Ovary (tissue), 3 donors: ENCODE measurements around the gene PLXNA4.

Experiments used
- CTCF ChIP-seq, 3 donors: fragments of 450-650 bp in 2 of 3; fragments of 200-600 bp in 1 of 3; IDR thresholded peaks; one replicate each; pipeline versions ENCODE4 v1.5.1 to v1.8.0; 2016 to 2022; ENCODE audit warnings: antibody characterized with exemption in 3 of 3, mild to moderate bottlenecking in 1 of 3
- POLR2A ChIP-seq: fragments of 450-650 bp; IDR thresholded peaks from one replicate; pipeline ENCODE4 v1.6.1; 2017; ENCODE audit warnings: antibody characterized with exemption, mild to moderate bottlenecking, moderate library complexity
- donor health status: DM: no; HTN: no; CAD: no.

DNA sequence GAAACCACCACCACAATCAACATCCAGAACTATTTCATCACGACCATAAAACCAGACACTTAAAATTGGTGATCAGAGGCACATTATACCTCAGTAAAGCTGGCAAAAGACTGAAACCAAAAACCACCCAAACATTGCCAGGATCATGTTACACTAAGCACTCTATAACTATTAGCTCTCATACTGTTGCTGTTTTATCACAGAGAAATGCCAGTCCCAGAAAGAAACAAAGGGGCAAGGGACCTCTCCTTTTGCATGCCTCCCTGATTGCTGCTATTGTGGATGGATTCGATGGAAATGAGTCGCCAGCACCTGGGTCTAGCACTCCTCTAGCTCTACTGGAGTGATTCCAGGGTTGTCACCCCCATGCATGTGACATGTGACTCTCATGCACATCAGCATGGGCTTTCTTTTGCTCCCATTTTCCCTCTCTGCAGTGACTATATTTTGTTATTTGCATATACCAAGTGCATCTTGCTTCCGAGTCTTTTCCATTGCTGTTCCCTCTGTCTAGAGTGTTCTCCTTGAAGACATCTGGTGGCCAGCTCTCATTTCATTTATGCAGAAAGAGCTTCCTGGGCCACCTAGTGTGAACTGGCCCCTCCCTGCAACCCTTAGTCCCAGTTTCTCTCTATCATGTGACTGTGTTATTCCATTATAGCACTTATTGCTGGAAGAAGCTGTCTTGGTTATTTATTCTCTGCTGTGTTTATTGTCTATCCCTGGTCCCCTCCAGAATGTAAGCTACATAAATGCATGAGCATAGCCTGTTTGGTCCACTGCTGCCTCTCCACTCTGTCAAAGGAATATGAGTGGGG lies 300.6 kb downstream of the PLXNA4 start:
- TF ChIP-seq CTCF (IDR thresholded peaks at IDR 0.05) (no peak), POLR2A (no peak)
